Left lung (tissue), 10 donors: ENCODE results near the gene NHEJ1. TPM values are rescaled to one million over a fixed set of nuclear protein-coding genes. Genes with fewer than 3 reads are reported as not detected.

Experiments used
- ATAC-seq: fragments of 200-7000 bp; cut with Tn5 transposase; one replicate; pipeline ENCODE4 v1.9.1; 2020; ENCODE audit warnings: moderate library complexity
- DNase-seq, 4 donors: peaks; one replicate each; pipeline ENCODE4 v3.0.0-alpha.2; 2013 to 2020
- H3K27ac ChIP-seq, 2 donors: fragments of 200-600 bp; sonication (generic) in 1 of 2; one replicate each; pipeline versions ENCODE4 v1.5.0 to v1.8.0; 2020 to 2021
- H3K27me3 ChIP-seq, 2 donors: fragments of 200-600 bp; sonication (generic) in 1 of 2; one replicate each; pipeline versions ENCODE4 v1.5.0 to v1.8.0; 2020 to 2021
- H3K36me3 ChIP-seq, 2 donors: fragments of 200-600 bp; sonication (generic) in 1 of 2; one replicate each; pipeline versions ENCODE4 v1.5.0 to v1.8.0; 2020 to 2021
- H3K4me1 ChIP-seq, 2 donors: fragments of 200-600 bp; one replicate each; pipeline ENCODE4 v1.8.0; 2021
- H3K4me3 ChIP-seq, 2 donors: fragments of 200-600 bp; sonication (generic) in 1 of 2; one replicate each; pipeline versions ENCODE4 v1.5.0 to v1.8.0; 2020 to 2021; ENCODE audit warnings: mild to moderate bottlenecking in 1 of 2
- H3K9me3 ChIP-seq, 2 donors: fragments of 200-600 bp; sonication (generic) in 1 of 2; one replicate each; pipeline versions ENCODE4 v1.5.0 to v1.8.0; 2020 to 2021
- CTCF ChIP-seq, 2 donors: fragments of 200-600 bp; sonication (generic) in 1 of 2; IDR thresholded peaks; one replicate each; pipeline versions ENCODE4 v1.5.0 to v1.8.0; 2021; ENCODE audit warnings: antibody characterized with exemption in 2 of 2
- intact Hi-C, 2 donors: fragments of 100-400 bp; cut with DNase I; formaldehyde crosslinking; loops; one replicate each; pipeline versions ENCODE4 v1.11.2 to v1.14.2; 2022
- polyA plus RNA-seq, 6 donors: library from polyadenylated mRNA; unstranded; fragments of 120-200 nt; gene quantifications; one replicate each; pipeline ENCODE4 v1.2.1, GENCODE V29; 2013; ENCODE audit not compliant: insufficient read length in 6 of 6
- total RNA-seq, 2 donors: library from RNA; stranded (reverse); fragmentation: NEBNext Ultra II Directional; extraction: Animal tissue kit (Norgen Biotek cat#: 25700); gene quantifications; one replicate each; pipeline ENCODE4 v1.2.1, GENCODE V29; 2021
- donor health status: DM: no; HTN: yes; CAD: no.
- donor health status: DM: no; HTN: no; CAD: no.

The NHEJ1 gene
- total and polyA plus RNA-seq, 8 donors = 14.0 to 20.9 (median 18.2) TPM

DNA sequence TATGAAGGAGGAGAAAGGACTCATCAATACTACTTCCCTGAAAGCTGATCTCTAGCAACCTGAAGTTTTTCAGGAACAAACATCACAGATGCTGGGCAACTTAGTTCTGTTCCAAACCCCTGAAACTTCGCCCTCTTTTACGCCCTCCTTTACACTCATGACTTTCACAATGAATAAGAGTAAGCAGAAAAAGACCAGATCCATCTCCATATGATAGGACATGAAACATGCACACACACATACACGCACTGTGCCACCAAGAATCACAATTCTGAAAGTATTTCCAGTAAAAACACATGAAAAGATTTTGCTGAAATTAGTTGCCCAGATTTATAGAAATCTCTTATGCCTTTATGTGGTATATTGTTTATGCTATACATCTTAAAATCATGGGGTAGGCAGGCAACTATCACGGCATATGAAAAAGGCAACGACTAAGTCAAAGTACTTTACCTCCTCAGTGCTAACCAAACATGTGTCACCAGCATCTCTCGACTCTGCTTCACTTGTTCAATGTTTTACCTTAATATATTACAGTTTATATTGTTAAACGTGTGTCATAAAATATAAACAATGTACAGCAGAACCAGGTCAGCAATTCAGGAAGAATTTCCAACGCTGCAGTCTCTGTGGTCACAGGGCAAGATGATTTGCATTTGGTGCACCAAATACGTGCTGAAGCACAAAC lies 47.8 kb downstream of the NHEJ1 start:
- H3K4me1 ChIP-seq = peaks cover 0 to 41% of the 10 kb centered on the region in 2 donors
- H3K36me3 ChIP-seq = no peaks in the 10 kb centered on the region
- no peak for TF ChIP-seq CTCF (IDR thresholded peaks at IDR 0.05)
- intact Hi-C loops = no loop called here
- no peak for ATAC-seq
- no peak overlapping the region for H3K4me3 ChIP-seq
- H3K27ac ChIP-seq = no peak overlapping the region
- H3K9me3 ChIP-seq = no peaks in the 10 kb centered on the region
- no peak for DNase-seq
- no peaks in the 10 kb centered on the region for H3K27me3 ChIP-seq

DNA sequence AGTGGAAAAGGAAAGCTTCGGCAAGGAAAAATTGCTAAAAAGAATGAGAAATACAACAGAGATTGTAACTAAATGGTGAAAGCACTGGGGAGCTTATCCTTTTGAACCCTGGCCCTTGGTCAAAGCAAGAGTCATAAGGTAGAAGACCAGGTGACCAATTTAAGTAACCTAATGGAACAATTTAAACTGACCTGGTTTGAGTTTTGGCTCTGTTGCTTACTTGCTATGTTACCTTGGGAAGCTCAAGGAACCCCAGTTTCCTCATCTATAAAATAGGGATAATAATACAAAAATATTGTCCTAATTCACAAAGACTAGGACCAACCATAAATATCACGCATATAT lies 48.6 kb downstream of the NHEJ1 start:
- intact Hi-C loops = no loop called here
- H3K27ac ChIP-seq = no peak overlapping the region
- DNase-seq (no peak), ATAC-seq (no peak)
- H3K27me3 ChIP-seq = no peaks in the 10 kb centered on the region
- H3K4me1 ChIP-seq = peaks cover 3 to 46% of the 10 kb centered on the region in 2 donors
- no peaks in the 10 kb centered on the region for H3K36me3 ChIP-seq
- H3K4me3 ChIP-seq = no peak overlapping the region
- TF ChIP-seq CTCF (IDR thresholded peaks at IDR 0.05) = no peak
- no peaks in the 10 kb centered on the region for H3K9me3 ChIP-seq

GRCh38 chr2:219111375-219112061 lies 49.1 kb downstream of the NHEJ1 start:
- peak; percentile 26 for ATAC-seq
- H3K27me3 ChIP-seq = no peaks in the 10 kb centered on the region
- no peak overlapping the region for H3K27ac ChIP-seq
- peaks cover 3 to 45% of the 10 kb centered on the region in 2 donors for H3K4me1 ChIP-seq
- no peak for DNase-seq
- TF ChIP-seq CTCF (IDR thresholded peaks at IDR 0.05) = no peak
- H3K9me3 ChIP-seq = no peaks in the 10 kb centered on the region
- no peak overlapping the region for H3K4me3 ChIP-seq
- intact Hi-C loops = no loop called here
- no peaks in the 10 kb centered on the region for H3K36me3 ChIP-seq

DNA sequence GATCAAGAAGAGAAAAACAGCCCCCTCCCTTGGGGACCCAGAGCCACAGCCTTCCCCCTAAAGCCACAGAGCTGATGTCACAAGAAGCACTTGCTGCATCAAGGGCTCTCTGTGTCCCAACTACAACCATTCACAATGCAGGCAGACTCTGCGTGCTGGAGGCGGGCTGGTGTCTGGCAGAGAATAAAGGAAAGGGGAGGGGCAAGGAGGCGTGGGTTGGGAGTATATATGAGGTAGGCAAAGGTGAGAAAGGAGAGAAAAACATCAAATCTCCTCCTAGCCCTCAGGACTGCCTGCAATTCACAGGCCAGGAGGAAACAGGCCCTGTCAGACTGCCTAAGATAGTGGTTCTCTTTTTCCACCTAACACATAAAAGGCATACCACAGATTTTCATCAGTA lies 51.1 kb downstream of the NHEJ1 start:
- H3K27ac ChIP-seq = peak overlapping the region in 1 of 2 donors; percentile 53
- TF ChIP-seq CTCF (IDR thresholded peaks at IDR 0.05) = no peak
- no peaks in the 10 kb centered on the region for H3K36me3 ChIP-seq
- no peaks in the 10 kb centered on the region for H3K27me3 ChIP-seq
- intact Hi-C loops = no loop called here
- no peaks in the 10 kb centered on the region for H3K9me3 ChIP-seq
- H3K4me1 ChIP-seq = peaks cover 3 to 45% of the 10 kb centered on the region in 2 donors
- ATAC-seq = peak; percentile 94
- peak in 3 of 4 donors; percentile 57 to 79 (median 72) for DNase-seq
- no peak overlapping the region for H3K4me3 ChIP-seq

DNA sequence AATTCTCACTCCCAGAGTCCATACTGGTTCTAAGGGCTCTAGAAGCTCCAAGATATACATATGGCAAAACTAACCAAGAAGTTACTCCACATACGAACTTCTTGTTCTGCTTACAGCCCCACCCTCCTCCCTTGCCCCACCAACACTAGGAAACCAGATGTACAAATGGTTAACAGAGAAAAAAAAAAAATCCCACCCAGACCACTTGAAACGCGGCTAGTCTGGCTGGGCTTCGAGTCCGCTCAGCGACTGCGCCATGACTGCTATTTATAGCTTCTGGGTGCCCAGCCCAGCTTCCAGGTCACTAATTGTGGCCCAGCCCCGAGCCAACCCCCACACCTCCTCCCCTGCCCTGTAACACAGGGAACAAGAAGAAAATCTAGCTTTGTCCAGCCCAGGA lies 52.9 kb downstream of the NHEJ1 start:
- Histone ChIP-seq H3K36me3 (no peaks in the 10 kb centered on the region), H3K4me1 (peaks cover 3 to 45% of the 10 kb centered on the region in 2 donors), H3K4me3 (no peak overlapping the region), H3K27me3 (no peaks in the 10 kb centered on the region), H3K9me3 (no peaks in the 10 kb centered on the region), H3K27ac (peak overlapping the region in 1 of 2 donors; percentile 53)
- no peak for TF ChIP-seq CTCF (IDR thresholded peaks at IDR 0.05)
- intact Hi-C loops = no loop called here
- ATAC-seq (peak; percentile 71), DNase-seq (peak in 2 of 4 donors; percentile 51 to 72)
